IPS DF 4.7 (cell line): ENCODE measurements around the gene PKD2.
"Not testable (repeated sequence)": the region's sequence is repeated elsewhere in the genome, so short reads cannot be mapped to it uniquely, and the experiment has no call there.

ENCODE experiments used
- DNase-seq: peaks from one replicate; pipeline ENCODE4 v3.0.0-alpha.2; 2013; ENCODE audit warnings: low spot score; ENCODE audit errors: extremely low read depth

The PKD2 gene

DNA sequence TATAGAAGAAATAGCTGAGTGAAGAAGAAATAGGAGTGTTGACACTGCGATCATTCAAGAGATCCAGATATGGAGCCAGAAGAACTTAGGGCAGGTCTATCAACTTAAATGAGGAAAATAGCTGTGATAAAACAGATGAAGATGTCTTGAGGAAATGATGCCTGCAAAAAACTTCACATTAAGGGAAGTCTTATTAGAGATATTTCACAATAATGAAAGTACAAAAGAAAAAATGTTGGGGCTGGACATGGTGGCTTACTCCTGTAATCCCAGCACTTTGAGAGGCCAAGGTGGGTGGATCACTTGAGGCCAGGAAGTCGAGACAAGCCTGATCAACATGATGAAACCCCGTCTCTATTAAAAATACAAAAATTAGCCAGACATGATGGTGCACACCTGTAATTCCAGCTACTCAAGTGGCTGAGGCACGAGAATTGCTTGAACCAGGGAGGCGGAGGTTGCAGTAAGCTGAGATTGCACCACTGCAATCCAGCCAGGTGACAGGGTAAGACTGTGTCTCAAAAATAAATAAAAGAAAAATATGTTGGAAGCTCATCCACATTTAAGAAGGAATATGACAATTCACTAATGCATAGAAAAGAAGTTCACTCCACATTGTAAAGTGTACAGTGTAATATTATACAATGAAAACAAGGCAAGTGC is 56.3 kb downstream of the PKD2 start:
- DNase-seq, result no peak

DNA sequence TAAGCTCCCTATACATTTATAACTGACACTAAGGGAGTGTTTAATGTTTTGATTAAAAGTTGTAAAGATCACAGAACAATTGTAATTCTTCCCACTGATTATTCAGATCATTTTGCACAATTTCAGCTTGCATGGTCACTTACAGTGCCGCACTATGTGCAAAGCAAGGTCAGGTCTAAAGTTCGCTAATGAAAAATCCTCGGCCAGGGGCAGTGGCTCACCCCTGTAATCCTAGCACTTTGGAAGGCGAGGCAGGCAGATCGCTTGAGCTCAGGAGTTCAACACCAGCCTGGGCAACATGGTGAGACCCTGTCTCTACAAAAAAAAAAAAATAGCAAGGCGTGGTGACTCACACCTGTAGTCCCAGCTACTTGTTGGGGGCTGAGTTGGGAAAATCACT is 57.0 kb downstream of the PKD2 start:
- DNase-seq, result no peak

DNA sequence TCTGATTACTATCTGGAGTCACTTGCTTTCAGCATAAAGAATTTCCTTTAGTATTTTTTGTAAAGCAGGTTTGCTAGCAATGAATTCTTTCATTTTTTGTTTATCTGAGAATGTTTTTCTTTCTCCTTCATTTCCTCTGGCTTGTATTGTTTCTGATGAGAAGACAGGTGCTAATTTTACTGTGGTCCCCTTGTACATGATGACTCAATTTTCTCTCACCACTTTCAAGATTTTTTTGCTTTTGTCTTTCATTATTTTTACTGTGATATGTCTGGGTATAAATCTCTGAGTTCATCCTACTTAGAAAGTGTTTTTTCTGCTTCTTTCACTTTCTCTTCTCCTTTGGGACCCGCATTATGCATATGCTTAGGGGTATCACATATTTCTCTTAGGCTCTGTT is 62.6 kb downstream of the PKD2 start:
- DNase-seq, result no peak

DNA sequence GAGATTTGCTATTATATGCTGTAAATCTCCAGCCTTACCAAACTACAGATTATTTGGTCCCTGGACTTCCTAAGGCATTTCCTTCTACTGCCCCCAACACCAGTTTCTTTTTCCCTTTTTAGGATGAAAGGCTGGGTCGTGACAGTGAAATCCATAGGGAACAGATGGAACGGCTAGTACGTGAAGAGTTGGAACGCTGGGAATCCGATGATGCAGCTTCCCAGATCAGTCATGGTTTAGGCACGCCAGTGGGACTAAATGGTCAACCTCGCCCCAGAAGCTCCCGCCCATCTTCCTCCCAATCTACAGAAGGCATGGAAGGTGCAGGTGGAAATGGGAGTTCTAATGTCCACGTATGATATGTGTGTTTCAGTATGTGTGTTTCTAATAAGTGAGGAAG is 67.9 kb downstream of the PKD2 start:
- no peak for DNase-seq

DNA sequence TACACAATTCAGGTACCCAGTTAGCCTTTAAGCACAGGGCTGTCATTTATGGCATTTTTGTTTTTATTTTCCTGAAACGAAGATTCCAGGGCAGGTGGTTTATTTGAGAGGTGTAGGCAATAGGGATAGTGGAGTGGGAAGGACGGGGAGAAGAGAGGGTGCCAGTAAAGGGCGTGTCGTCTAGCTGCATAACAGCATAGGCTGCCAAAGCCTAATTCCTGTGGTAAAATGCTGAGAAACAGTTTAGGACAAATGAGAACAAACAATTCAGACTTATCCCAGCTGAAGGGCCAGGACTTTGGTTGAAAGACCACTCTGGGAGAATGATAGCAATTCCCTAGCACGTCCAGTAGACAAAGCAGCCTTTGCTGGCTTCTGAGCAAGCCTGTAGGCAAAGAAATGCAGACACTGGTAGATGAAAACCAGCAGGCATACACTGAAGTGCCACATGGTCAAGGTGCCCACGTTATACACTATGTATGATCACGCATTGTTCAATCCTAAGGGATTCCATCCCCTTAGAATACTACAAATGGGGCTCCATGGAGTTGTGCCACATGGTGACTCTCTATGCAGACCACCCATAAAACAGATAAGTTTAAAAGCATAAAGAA is 70.6 kb downstream of the PKD2 start:
- no peak for DNase-seq

DNA sequence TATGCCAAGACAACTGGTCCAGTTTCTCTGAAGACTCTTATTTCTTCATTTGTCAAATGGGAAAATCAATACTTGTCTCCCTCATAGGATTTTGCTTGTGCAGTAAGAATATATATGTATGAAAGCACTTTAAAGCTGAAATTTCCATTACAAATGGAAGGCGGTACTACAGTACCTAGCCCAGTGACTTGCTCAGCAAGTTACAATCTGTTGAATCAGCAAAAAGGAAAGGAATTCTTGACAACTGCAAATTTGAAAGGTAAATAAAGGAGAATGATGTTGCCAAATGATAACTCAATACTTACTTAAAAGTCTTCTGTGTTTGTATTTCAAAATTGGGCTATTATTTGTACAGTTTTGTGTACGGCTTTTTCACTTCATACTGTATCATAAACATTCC is 71.1 kb downstream of the PKD2 start:
- DNase-seq, result no peak

DNA sequence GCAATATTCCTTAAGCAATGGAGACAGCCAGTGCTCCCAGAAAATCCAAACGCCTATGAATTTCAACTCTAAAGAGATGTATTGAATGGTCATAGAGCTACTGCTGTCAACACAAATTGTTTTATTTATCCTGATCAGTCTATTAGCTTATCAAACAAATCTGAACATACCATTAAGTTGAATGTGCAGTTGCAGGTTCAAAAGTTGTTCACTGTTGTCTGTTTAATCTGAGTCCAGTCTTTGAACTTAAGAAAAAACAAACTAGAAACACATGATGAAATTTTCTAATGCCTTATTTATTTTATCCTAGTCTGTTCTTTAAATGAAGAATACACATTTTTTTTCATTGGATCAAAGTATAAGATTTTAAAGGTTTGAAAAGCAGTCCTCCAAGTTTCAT is 73.2 kb downstream of the PKD2 start:
- DNase-seq, result no peak

DNA sequence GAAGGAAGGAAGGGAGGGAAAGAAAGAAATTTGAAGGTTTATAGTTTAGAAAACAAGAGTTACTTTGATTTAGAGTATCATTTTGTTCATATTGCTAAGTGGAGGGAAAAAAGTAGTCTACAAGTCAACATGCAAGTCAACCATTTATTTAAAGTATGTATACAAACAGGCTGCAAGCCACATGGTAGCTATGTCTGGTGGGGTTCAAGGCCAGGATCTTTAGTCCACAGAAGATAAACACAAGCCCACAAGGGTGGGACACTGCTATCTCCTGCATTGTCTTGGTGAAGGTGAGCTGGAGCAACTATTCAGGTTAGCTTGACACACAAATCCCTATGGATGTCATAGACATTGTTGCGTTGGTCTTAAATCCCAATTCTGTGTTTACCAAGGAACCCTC is 79.6 kb downstream of the PKD2 start:
- DNase-seq, result no peak

DNA sequence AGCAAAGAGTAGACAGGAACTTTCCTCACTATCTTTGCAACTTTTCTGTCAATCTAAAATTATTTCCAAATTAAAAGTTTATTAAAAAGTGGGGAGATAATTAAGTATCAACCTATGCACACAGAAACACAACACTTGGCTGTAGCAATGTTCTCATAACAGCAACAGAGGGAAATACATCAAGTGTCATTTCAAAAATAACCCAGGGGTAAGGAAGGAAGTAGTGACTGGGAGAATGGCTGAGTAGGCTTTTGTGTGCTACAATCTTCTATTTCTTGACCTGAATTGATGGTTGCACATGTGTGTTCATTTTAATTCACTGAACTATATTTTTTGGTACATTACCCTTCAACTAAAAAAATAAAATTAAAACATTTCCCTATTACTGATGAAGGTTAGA is 83.5 kb downstream of the PKD2 start:
- DNase-seq, result no peak

DNA sequence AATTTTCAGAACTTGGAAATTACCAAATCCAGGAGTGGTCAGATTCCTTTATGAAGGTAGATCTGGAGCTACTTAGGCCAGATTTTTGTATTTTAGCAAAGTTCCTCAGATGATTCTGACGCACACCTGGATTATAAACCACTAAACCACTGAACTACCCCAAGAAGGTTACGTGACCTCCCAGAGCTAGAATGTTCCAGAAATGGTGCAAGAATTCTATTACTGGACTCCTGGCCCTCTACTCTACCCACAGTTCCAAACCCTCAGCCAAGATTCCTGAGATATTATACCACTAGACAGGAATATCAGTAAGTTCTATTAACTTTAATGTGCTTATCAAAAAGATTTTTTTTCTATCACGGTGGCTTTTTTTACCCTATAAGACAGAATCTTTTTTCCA is 83.9 kb downstream of the PKD2 start:
- DNase-seq, result no peak

DNA sequence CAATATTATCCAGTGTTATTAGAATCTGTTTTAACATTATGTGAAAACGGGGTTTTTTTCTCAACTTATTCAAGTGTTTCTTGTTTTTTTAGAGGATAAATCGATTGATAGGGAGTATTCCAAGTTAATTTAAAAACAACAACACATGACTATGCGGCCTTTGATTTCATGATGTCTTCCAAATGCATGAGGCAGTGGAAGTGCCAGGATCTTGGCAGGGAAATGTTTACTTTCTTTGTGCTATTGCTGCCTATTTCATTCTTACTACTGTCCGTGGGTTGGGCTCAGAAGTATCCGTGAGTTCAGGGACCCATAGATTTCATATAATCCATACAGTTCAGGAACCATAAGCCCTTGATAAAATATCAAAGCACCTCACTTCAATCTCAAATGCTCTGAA is 86.4 kb downstream of the PKD2 start:
- no peak for DNase-seq

DNA sequence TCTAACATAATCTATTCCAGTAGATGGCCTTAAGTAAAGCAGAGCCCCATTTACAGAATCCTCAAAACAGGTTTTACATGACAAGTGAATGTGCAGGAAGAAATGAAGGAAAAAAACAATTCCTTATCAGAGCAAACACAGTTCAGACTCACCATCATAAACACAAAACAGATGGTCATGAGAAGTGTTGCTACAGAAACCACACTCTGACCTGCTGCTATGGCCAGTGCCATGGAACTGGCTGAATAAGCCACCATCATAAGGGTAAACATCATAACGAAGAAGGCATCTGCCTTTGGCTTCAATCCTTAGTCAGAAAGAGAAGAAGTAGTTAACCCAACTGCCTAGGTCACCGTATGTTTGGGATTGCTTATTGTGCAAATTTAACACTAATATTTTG is 89.9 kb downstream of the PKD2 start:
- DNase-seq, result no peak

DNA sequence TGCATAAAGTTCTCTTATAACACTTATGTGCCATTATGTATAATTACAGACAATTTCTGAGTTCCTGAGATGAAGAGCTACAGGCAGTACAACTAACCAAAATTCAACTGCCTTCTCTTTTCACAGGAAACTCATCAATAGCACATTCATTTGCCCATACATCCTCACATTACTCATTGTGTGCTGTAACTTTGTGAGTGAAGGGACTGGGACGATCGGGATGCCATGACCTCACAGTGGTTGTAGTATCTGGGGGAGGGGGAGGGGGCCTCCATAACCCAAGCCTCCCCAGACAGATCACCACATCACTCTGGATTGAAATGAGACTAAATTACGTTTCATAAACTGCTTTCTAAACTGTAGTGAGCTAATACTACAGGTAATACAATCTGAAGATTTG is 90.3 kb downstream of the PKD2 start:
- DNase-seq, result no peak

DNA sequence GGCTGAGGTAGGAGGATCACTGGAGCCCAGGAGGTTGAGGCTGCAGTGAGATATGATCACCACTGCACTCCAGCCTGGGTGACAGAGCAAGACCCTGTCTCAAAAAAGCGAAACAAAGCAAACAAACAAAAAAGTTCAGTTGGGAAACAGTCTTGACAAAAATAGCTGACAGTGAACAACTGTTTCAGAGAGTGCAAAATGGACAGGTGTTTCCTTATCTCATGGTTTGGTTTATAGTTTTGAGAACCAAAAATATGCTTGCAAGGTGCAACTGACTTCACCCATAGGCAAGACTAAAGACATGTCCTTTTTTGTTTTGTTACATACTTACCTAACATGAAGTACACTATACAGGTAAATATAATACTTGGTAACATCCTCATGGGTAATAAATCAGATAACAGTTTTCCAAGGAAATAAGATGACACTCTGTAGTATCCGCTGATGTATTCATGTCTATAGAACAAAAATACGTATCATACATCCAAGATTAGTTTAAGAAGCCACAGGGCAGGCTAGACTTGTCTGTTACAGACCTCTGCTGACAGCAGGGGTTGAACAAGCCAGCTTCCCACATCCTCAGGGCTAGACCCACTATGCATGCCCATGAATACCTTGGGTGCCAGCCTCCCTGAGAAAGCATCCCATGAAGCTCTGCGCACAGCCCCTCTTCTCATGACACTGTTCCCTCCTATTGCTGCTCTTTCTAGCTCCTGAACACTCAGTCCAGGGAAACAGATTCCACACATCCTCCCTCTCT is 91.7 kb downstream of the PKD2 start:
- DNase-seq, result no peak

DNA sequence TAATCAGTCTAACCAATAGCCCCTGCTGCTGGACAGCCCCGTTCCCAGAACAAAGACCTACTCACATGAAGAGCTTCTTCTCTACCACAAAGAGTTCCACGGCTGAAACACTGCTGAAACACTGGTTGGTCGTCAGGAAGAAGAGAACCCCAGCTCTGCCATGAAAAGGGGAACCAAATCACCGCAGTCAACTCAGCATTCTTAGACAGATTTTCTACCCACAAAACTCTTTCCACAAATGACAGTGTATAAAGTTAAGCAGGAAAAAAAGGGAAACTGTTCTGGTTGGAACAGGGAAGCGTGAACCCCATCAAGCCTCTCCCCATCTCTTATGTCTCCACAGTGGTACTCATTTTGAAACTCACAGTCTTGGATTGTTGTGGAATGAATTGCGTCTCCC is 93.7 kb downstream of the PKD2 start:
- DNase-seq, result no peak

DNA sequence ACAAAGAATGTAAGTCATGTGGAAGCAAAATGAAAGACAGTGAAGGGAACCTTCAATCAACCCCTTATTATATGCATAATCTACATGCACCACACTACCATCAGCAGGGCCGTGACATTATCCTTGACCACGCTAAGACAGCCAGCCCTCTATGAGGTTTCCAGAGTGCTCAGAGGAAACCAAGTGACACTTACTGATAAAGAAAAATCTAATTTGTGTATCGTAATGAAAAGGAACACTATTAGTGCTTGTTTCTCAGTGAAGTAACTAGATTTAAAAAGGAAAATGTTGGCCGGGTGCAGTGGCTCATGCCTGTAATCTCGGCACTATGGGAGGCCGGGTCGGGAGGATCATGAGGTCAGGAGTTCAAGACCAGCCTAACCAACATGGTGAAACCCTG is 94.6 kb downstream of the PKD2 start:
- DNase-seq, result no peak

DNA sequence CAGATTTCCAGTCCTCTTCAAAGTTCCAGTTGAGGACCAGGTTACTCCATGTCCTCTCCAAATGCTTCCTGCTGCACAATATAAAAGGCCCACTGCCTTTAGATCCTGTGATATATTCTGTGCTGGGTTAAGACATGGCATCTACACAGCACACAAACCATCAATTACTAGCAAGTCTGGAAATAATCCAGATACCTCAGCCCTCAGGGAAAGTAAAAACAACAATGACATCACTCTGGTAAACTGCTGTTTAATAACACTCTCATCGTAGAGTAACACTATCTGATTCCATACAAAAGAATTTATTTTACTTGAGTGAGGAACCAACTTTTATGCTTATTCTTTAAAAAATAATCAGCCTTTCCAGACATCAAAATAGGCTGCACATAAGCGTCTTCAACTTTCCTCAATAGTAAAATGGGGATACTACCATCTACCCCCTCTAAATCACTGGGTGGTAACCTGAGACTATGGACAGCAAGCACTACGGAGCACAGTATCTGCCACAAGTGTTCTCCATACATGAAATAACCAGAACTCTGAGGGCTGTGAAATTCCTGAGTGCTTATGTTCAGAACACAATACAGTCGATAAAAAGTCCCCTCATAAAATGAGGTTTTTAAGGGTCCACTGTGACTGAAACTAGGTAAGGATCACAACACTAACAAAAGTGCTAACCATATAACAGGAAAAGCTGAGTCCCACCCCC is 97.6 kb downstream of the PKD2 start:
- no peak for DNase-seq

DNA sequence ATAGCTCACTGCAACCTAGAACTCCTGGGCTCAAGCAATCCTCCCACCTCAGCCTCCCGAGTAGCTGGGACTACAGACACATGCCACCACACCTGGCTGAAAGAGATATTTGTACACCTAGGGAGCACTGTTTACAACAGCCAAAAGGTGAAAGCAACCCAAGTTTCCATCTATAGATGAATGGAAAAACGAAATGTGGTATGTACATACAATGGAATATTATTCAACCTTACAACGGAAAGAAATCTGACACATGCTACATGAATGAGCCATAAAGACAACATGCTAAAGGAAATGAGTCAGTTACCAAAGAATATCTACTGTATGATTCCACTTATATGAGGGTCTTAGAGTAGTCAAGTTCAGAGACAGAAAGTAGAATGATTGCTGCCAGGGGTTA is 98.8 kb downstream of the PKD2 start:
- DNase-seq, result no peak

DNA sequence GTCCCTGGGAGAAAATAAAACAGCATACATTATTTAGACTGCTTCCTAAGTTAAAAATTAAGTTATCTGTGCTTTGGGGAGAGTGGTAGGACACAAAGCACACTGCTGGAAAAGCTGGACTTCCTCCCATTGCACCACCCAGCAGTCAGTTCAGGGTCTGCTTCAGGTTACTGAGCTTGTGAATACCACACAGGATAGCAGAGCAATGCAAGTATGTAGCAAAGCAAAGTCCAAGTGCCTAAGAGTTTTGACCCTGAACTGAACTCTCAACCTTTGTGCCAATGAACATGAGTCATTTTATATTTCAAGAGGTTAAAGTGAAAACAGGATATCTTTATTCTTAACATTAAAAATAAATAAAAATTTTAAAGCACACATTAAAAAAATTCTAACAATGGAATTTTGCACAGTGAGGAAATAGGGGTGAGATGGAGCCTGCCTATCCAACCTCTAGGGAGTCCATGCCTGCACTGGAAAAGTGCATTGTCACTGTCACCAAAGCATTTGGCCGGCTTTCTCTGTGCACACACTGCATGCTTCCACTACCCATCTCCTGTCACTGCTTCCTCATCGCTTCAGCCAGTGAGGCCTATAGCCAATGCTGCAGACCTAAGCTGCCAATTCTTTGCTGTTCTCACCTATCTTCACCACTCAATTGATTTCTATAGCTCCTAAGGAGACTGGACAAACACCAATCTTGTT is 100.1 kb downstream of the PKD2 start:
- DNase-seq, result no peak

DNA sequence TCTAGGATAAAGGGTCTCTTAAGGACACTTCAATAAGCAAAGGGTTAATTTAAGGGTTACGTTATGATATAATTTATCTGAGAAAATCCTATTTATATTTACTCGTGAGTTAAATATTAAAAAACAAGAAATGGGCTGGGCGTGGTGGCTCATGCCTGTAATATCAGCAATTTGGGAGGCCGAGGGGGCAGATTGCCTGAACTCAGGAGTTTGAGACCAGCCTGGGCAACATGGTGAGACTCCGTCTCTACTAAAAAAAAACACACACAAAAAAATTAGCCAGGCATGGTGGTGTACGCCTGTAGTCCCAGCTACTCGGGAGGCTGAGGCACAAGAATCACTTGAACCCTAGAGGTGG is 100.7 kb downstream of the PKD2 start:
- DNase-seq, result not testable (repeated sequence)

DNA sequence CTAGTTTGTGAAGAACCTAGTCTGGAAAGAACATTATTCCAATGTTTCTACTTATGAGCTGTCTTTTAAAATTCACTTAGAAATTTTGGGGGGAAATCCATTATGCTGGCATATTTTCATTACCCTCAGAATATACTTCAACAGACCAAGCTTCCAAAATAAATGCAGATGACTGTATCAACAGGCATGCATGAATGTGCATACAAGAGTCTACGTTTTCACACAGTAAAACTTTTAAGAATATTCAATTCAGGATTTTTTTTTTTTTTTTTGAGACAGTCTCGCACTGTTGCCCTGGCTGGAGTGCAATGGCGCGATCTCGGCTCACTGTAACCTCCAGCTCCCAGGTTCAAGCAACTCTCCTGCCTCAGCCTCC is 101.3 kb downstream of the PKD2 start:
- no peak for DNase-seq
